Measurements from ENCODE around the gene ZNF699.

GRCh38 chr19:9323557-9323918 lies 13.9 kb upstream of the ZNF699 start:
- TF ChIP-seq CEBPB (IDR thresholded peaks at IDR 0.05; ENCODE audit: low read depth, low read length): no peak
- TF ChIP-seq, protein P1, sequence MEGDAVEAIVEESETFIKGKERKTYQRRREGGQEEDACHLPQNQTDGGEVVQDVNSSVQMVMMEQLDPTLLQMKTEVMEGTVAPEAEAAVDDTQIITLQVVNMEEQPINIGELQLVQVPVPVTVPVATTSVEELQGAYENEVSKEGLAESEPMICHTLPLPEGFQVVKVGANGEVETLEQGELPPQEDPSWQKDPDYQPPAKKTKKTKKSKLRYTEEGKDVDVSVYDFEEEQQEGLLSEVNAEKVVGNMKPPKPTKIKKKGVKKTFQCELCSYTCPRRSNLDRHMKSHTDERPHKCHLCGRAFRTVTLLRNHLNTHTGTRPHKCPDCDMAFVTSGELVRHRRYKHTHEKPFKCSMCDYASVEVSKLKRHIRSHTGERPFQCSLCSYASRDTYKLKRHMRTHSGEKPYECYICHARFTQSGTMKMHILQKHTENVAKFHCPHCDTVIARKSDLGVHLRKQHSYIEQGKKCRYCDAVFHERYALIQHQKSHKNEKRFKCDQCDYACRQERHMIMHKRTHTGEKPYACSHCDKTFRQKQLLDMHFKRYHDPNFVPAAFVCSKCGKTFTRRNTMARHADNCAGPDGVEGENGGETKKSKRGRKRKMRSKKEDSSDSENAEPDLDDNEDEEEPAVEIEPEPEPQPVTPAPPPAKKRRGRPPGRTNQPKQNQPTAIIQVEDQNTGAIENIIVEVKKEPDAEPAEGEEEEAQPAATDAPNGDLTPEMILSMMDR (conservative IDR thresholded peaks at IDR 0.05; ENCODE audit: low read depth, low read length): no peak
